Measurements from ENCODE around the gene MAML2. TPM values are rescaled to one million over a fixed set of nuclear protein-coding genes. Genes with fewer than 3 reads are reported as not detected.
"Not testable (repeated sequence)": the region's sequence is repeated elsewhere in the genome, so short reads cannot be mapped to it uniquely, and the experiment has no call there.

MAML2 gene
- total RNA-seq, 2 experiments from 2014 or later, result 23.9 to 37.1 TPM

- Mint-ChIP-seq H3K36me3 (ENCODE audit: low read depth) (peaks cover 36% of the 10 kb centered on the region), H3K4me3 (no peak overlapping the region), H3K27ac (no peak overlapping the region), H3K4me1 (peaks cover 71% of the 10 kb centered on the region), H3K9me3 (ENCODE audit: low read depth) (peaks cover 2% of the 10 kb centered on the region), H3K27me3 (no peaks in the 10 kb centered on the region)
- no peak for ATAC-seq
- ChIA-PET POLR2A (no interaction called here), CTCF (interaction anchor here (0.8 to 1.3 kb wide), 5 partner anchors 10 to 63 kb away, joined by 3 to 4 read pairs (median 3); partner anchors contain the start of gene MAML2)
- intact Hi-C loops (cut with DNase I, micrococcal nuclease), result no loop called here
- no peak for DNase-seq
Observed at GRCh38 chr11:96279896-96280290, 63.1 kb downstream of the MAML2 start.

- ATAC-seq (peak; percentile 88), DNase-seq (no peak)
- Mint-ChIP-seq H3K4me3 (no peak overlapping the region), H3K9me3 (ENCODE audit: low read depth) (no peaks in the 10 kb centered on the region), H3K27me3 (no peaks in the 10 kb centered on the region), H3K27ac (peak overlapping the region; percentile 43), H3K4me1 (peaks cover 66% of the 10 kb centered on the region), H3K36me3 (ENCODE audit: low read depth) (peaks cover 34% of the 10 kb centered on the region)
- intact Hi-C loops (cut with DNase I, micrococcal nuclease), result no loop called here
- ChIA-PET POLR2A (no interaction called here), CTCF (interaction anchor here (0.8 to 1.9 kb wide), 8 partner anchors 11 to 443 kb away, joined by 3 to 5 read pairs (median 4); partner anchors contain the start of gene MAML2)
Observed at GRCh38 chr11:96279018-96279895, 63.7 kb downstream of the MAML2 start.

GRCh38 chr11:96278039-96278897, 64.7 kb downstream of the MAML2 start:
- Mint-ChIP-seq H3K27me3 (no peaks in the 10 kb centered on the region), H3K4me3 (no peak overlapping the region), H3K4me1 (peaks cover 64% of the 10 kb centered on the region), H3K9me3 (ENCODE audit: low read depth) (no peaks in the 10 kb centered on the region), H3K27ac (peak overlapping the region; percentile 56), H3K36me3 (ENCODE audit: low read depth) (peaks cover 36% of the 10 kb centered on the region)
- DNase-seq (no peak), ATAC-seq (no peak)
- intact Hi-C loops (cut with DNase I, micrococcal nuclease), result no loop called here
- CTCF ChIA-PET, result interaction anchor here (0.8 to 1.9 kb wide), 7 partner anchors 12 to 442 kb away, joined by 3 to 7 read pairs (median 4); partner anchors contain the start of gene MAML2
- POLR2A ChIA-PET, result interaction anchor here (0.6 kb wide), 1 partner anchor 12 kb away, joined by 3 read pairs; no protein-coding TSS in a partner anchor

- POLR2A ChIA-PET, result interaction anchor here (0.6 kb wide), 1 partner anchor 12 kb away, joined by 3 read pairs; no protein-coding TSS in a partner anchor
- ATAC-seq (no peak), DNase-seq (no peak)
- CTCF ChIA-PET, result interaction anchor here (0.8 to 1.9 kb wide), 5 partner anchors 21 to 441 kb away, joined by 3 to 7 read pairs (median 4); partner anchors contain the start of gene MAML2
- Mint-ChIP-seq H3K27ac (no peak overlapping the region), H3K4me1 (peaks cover 64% of the 10 kb centered on the region), H3K27me3 (no peaks in the 10 kb centered on the region), H3K4me3 (no peak overlapping the region), H3K36me3 (ENCODE audit: low read depth) (peaks cover 39% of the 10 kb centered on the region), H3K9me3 (ENCODE audit: low read depth) (no peaks in the 10 kb centered on the region)
- intact Hi-C loops (cut with DNase I, micrococcal nuclease), result no loop called here
Observed at GRCh38 chr11:96277696-96278038, 65.3 kb downstream of the MAML2 start.

GRCh38 chr11:96276836-96277235, 66.2 kb downstream of the MAML2 start:
- POLR2A ChIA-PET, result no interaction called here
- peaks cover 66% of the 10 kb centered on the region for H3K4me1 Mint-ChIP-seq
- DNase-seq, result no peak

GRCh38 chr11:96275801-96276594, 67.0 kb downstream of the MAML2 start:
- intact Hi-C loops (cut with DNase I, micrococcal nuclease), result no loop called here
- Mint-ChIP-seq H3K27ac (no peak overlapping the region), H3K4me3 (no peak overlapping the region), H3K27me3 (no peaks in the 10 kb centered on the region), H3K9me3 (ENCODE audit: low read depth) (peaks cover 8% of the 10 kb centered on the region), H3K36me3 (ENCODE audit: low read depth) (peaks cover 44% of the 10 kb centered on the region), H3K4me1 (peaks cover 62% of the 10 kb centered on the region)
- DNase-seq, result no peak
- ChIA-PET POLR2A (interaction anchor here (0.6 kb wide), 1 partner anchor 188 kb away, joined by 3 read pairs; no protein-coding TSS in a partner anchor), CTCF (interaction anchor here (0.6 to 1.9 kb wide), 8 partner anchors 9 to 242 kb away, joined by 3 to 6 read pairs (median 4); partner anchors contain the start of gene MAML2)
- ATAC-seq, result no peak

More at GRCh38 chr11:96276836-96277235, 66.2 kb downstream of the MAML2 start:
- no peak overlapping the region for H3K27ac Mint-ChIP-seq
- ATAC-seq, result no peak
- peaks cover 2% of the 10 kb centered on the region for H3K9me3 Mint-ChIP-seq (ENCODE audit: low read depth)
- H3K36me3 Mint-ChIP-seq (ENCODE audit: low read depth), result peaks cover 42% of the 10 kb centered on the region
- intact Hi-C loops (cut with DNase I, micrococcal nuclease), result no loop called here
- no peaks in the 10 kb centered on the region for H3K27me3 Mint-ChIP-seq
- CTCF ChIA-PET, result interaction anchor here (0.6 to 1.9 kb wide), 5 partner anchors 10 to 149 kb away, joined by 3 to 6 read pairs (median 4); partner anchors contain the start of gene MAML2
- H3K4me3 Mint-ChIP-seq, result no peak overlapping the region

GRCh38 chr11:96273507-96273906, 69.5 kb downstream of the MAML2 start:
- Mint-ChIP-seq H3K4me1 (peaks cover 54% of the 10 kb centered on the region), H3K27ac (no peak overlapping the region), H3K9me3 (ENCODE audit: low read depth) (peaks cover 23% of the 10 kb centered on the region), H3K4me3 (no peak overlapping the region), H3K27me3 (no peaks in the 10 kb centered on the region), H3K36me3 (ENCODE audit: low read depth) (peaks cover 62% of the 10 kb centered on the region)
- ChIA-PET CTCF (no interaction called here), POLR2A (no interaction called here)
- intact Hi-C loops (cut with DNase I, micrococcal nuclease), result no loop called here
- DNase-seq (no peak), ATAC-seq (no peak)

GRCh38 chr11:96272529-96273222, 70.3 kb downstream of the MAML2 start:
- ATAC-seq, result peak; percentile 58
- Mint-ChIP-seq H3K4me3 (no peak overlapping the region), H3K36me3 (ENCODE audit: low read depth) (peaks cover 58% of the 10 kb centered on the region), H3K9me3 (ENCODE audit: low read depth) (peaks cover 24% of the 10 kb centered on the region), H3K27me3 (no peaks in the 10 kb centered on the region), H3K4me1 (peaks cover 54% of the 10 kb centered on the region), H3K27ac (peak overlapping the region; percentile 63)
- POLR2A ChIA-PET, result no interaction called here
- no peak for DNase-seq
- CTCF ChIA-PET, result no interaction called here
- intact Hi-C loops (cut with DNase I, micrococcal nuclease), result no loop called here

- CTCF ChIA-PET, result no interaction called here
- intact Hi-C loops (cut with DNase I, micrococcal nuclease), result no loop called here
Observed at GRCh38 chr11:96271777-96272176, 71.2 kb downstream of the MAML2 start.

GRCh38 chr11:96271352-96271751, 71.6 kb downstream of the MAML2 start:
- ATAC-seq; DNase-seq; H3K4me3 Mint-ChIP-seq; POLR2A ChIA-PET; intact Hi-C loops (cut with DNase I, micrococcal nuclease); H3K27me3 Mint-ChIP-seq: not testable (repeated sequence)
- H3K27ac Mint-ChIP-seq, result peak overlapping the region; percentile 56
- CTCF ChIA-PET, result interaction anchor here (0.8 kb wide), 1 partner anchor 1239 kb away, joined by 3 read pairs; no protein-coding TSS in a partner anchor
- peaks cover 65% of the 10 kb centered on the region for H3K4me1 Mint-ChIP-seq
- H3K9me3 Mint-ChIP-seq (ENCODE audit: low read depth), result peaks cover 24% of the 10 kb centered on the region
- H3K36me3 Mint-ChIP-seq (ENCODE audit: low read depth), result peaks cover 62% of the 10 kb centered on the region

More at GRCh38 chr11:96271777-96272176, 71.2 kb downstream of the MAML2 start:
- Mint-ChIP-seq H3K27ac (peak overlapping the region; percentile 56), H3K4me3 (no peak overlapping the region), H3K4me1 (peaks cover 61% of the 10 kb centered on the region), H3K9me3 (ENCODE audit: low read depth) (peaks cover 24% of the 10 kb centered on the region), H3K36me3 (ENCODE audit: low read depth) (peaks cover 60% of the 10 kb centered on the region), H3K27me3 (no peaks in the 10 kb centered on the region)
- DNase-seq (no peak), ATAC-seq (no peak)
- POLR2A ChIA-PET, result no interaction called here

Data from activated CD4-positive, alpha-beta T cell treated with anti-CD3 and anti-CD28 coated beads for 36 hours (primary cell).